Neural cell (in vitro differentiated cells): ENCODE results near the gene YWHAQ.

Experiments used
- POLR2AphosphoS5 ChIP-seq: IDR thresholded peaks from 2 replicates; pipeline ENCODE4 v1.6.1; 2012
- TAF1 ChIP-seq: IDR thresholded peaks from 2 replicates; pipeline ENCODE4 v1.6.1; 2012; ENCODE audit warnings: low read depth
- TF ChIP-seq, protein P1 (sequence below): fragments of 450-650 bp; IDR thresholded peaks from 2 replicates; pipeline ENCODE4 v1.5.1; 2014; ENCODE audit warnings: antibody characterized with exemption, mild to moderate bottlenecking, moderate library complexity; ENCODE audit not compliant: poor library complexity, severe bottlenecking

DNA sequence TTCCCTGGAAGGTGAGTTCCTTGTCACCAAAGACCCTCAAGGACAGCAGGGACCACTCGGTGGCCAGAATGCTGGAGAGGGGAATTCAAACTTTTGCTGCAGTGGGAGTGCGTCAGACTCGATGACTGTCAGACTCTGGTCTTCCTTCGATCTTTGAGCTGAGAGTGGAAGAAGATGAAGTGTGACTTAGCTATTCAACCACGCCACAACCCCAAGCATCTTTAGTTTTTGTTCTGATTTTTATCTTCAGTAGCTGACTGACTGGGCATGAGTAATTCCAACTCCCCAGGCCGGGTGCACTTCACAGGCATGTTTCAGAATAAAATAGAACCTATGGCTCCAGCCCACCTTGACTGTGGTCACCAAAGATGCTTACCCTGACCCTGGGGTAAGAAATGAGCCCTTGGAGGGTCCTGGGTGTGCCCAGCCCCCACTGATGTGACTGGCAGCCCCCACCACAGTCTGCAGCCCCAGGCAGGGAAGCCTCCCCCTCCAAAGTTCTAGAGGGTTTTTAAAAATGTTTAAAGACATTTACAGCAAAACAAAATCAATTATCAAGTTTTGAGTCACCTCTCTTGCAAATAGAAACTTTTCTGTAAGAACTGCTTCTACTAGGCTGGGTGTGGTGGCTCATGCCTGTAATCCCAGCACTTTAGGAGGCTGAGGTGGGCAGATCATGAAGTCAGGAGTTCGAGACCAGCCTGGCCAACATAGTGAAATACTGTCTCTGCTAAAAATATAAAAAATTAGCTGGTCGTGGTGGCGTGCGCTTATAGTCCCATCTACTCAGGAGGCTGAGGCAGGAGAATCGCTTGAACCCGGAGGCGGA is 24.9 kb upstream of the YWHAQ start:
- TF ChIP-seq, protein P1, sequence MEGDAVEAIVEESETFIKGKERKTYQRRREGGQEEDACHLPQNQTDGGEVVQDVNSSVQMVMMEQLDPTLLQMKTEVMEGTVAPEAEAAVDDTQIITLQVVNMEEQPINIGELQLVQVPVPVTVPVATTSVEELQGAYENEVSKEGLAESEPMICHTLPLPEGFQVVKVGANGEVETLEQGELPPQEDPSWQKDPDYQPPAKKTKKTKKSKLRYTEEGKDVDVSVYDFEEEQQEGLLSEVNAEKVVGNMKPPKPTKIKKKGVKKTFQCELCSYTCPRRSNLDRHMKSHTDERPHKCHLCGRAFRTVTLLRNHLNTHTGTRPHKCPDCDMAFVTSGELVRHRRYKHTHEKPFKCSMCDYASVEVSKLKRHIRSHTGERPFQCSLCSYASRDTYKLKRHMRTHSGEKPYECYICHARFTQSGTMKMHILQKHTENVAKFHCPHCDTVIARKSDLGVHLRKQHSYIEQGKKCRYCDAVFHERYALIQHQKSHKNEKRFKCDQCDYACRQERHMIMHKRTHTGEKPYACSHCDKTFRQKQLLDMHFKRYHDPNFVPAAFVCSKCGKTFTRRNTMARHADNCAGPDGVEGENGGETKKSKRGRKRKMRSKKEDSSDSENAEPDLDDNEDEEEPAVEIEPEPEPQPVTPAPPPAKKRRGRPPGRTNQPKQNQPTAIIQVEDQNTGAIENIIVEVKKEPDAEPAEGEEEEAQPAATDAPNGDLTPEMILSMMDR: no peak
- no peak for TF ChIP-seq POLR2AphosphoS5
- TF ChIP-seq TAF1: no peak
